GM21786 (cell line): ENCODE data around the gene GABRA5.

Source experiments
- ATAC-seq: cut with Tn5 transposase; IDR thresholded peaks from one replicate; pipeline ENCODE4 v1.9.1; 2021; ENCODE audit not compliant: unreplicated experiment

Gene GABRA5

DNA sequence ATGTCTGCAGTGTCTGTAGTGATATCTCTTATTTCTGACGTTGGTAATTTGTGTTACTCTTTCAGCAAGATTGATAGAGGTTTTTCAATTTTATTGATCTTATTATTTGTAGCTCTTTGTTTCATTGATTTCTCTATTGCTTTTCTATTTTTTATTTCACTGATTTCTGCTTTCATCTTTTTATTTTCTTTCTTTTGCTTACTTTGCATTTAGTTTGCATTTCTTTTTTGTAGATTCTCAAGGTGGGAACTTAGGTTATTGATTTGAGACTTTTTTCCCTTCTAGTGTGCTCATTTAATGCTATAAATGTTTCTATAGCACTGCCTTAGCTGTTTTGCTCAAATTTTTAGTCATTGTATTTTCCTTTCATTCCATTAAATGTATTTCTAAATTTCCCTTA is 54.6 kb downstream of the GABRA5 start:
- ATAC-seq = no peak

DNA sequence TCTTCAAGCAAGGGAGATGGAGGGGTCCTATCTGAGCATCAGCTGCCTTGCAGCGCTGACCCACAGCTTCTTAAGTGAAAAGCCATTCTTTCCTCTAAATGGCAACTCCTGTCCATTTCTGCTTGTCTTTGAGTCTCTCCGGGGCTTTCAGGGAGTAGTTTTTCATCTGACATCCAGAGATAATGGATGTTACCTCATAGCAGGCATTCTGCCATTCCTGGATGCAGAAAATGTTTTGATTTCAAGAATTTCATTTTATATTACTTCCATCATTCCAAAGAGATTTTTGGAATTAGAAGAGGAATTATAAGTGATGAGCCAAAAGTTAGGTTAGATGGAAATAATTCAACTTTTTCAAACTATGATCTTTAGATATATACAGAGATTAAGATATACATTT is 59.2 kb downstream of the GABRA5 start:
- no peak for ATAC-seq

DNA sequence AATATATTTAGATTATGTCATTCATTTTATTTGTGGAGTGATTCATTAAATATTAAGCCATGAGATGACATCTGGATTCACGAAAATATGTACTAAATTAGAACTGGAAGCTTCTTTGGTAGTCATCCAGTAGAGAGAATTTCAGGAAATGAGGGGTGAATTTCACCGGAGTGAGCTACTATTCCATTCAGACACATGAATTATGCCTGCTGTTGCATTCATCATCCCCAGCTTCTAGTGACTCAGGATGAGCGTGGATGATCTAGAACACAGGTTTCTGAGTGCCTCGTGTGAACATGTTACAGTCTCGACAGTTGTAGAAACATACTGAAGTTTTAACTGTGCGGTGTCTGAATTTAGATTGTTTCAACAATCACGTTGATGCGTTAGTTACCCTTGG is 61.2 kb downstream of the GABRA5 start:
- ATAC-seq = no peak

DNA sequence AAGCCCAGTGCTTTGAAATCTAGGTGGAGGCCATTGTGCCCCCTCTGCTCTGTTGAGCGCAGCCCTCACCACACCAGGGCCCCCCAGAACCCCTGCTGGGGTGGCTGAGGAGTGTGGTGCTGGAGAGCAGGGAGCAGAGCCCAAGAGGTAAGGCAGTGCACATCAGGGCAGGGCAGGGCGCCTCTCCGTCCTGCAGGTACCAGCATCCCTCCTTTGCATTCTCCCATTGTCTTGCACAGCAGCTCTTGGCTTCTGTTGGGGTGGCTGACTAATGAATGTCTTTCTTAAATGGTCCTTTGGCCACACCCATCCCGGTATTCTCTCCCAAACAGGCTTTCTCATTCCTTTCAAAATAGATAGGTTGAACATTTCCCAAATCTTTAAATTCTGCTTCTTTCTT is 62.7 kb downstream of the GABRA5 start:
- no peak for ATAC-seq

DNA sequence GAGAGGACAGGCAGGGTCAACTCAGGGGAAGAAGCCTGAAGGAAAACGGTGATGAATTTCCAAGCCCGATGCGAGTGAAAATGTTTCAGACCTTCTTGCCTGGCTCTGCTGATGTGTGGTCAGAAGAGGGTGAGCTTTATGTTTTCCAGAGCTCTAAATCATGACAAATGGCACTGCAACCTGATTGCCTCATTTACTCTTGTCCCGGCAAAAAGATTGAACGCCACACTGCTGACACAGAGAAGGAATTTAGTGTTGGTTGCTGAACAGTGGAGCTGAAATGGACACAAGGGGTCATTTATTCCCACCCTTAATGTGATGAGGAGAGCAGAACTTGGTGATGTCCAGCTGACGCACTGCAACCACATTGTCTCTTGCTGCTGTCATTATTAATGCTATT is 68.0 kb downstream of the GABRA5 start:
- no peak for ATAC-seq

DNA sequence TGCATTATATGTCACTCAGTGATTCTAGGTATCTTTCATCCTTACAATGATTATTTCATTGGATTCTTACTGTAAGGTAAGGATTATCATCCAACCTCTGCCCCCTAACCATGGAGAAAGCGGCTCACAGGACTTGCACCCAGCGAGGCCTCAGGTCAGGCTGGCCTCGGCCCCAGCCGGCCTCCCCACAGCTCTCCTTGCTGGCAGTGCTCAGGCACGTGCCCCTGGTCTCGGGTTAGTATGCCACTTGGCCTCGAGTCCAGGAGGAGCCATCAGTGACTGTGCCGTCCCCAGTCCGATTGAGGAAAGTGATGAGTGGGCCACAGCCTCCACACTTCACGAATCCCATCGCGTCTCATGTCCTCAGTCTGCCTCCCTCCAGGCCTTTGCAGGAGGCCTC is 68.5 kb downstream of the GABRA5 start:
- ATAC-seq = no peak

DNA sequence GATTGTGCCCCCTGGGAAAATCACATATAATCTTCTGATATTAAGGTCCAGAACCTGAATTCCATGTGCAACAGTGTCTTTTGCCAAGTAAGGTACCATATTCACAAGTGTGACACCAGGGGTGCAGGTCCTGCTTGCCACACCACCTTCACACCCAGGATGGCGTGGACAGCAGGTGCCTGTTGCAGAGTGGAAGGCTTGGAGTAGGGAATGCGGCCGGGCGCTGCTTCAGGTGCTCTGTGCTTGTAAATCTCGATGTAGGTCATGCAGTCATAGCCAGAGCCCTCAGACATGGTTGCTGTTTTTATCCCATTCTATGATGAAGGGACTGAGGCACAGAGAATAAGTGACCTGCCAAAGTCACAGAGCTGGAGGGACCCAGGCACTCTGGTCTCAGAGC is 69.6 kb downstream of the GABRA5 start:
- no peak for ATAC-seq

DNA sequence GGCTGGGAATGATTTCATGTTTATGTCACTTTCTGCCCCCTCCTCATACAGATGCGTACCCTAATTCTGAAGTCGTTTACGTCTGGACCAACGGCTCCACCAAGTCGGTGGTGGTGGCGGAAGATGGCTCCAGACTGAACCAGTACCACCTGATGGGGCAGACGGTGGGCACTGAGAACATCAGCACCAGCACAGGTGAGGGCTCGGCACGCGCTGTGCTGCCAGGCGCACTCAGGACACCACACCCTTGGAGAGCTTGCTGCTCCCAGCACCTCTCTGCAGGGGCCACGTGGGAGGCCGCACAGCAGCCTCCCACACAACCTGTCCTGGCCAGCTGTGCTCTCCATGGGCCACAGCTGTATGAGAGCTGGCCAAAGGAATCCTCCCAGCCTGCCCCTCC is 70.3 kb downstream of the GABRA5 start:
- no peak for ATAC-seq

DNA sequence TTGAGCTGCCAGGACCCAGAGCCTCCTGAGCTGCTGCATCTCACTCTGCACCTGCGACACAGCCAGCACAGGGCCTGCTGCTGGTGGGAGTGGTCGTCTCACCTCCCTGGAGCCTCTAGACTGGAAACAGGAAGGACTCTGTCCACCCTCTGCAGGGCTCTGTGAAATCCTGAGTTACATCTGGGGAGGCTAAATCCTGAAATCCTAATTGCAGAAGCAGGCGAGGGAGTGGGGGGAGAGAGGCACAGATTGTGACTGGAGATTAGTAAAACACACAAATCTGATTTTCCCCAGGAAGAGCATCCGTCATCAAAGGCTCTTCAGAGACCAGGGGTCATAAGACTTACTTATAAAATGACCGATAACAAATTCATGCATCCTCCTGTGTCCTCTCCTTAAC is 72.5 kb downstream of the GABRA5 start:
- no peak for ATAC-seq

DNA sequence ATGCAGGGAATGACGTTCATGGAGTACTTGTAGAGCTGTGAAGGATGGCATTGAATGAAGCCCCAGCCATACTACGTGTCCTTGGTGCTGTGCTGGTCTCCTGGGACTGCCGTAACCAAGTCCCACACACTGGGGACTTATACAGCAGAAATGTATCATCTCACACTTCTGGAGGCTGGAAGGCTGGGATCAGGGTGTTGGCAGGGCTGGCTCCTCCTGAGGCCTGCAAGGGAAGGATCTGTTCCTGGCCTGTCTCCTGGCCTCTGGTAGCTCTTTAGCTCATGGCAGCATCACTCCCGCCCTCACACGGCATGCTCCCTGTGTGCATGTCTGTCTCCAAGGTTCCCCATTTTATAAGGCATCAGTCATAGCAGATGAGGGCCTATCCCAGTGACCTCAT is 74.6 kb downstream of the GABRA5 start:
- no peak for ATAC-seq

DNA sequence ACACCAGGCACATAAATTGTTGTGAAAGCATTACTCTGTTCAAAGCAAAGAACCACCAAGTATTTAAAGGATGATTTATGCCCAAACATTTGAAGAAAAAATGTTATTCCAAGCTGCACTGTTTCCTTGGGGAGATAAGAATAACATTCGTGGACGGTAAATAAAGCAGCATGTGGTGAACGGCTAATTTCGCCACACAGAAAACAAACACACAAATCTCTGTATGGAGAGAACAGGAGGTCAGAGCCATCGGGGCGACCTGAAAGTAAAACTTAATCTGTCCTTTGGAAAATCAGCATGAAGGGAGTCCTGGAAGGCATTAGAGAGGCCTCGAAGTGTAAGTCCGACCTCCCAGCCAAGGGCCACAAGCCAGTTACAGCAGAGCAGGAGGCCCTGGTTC is 77.0 kb downstream of the GABRA5 start:
- no peak for ATAC-seq

DNA sequence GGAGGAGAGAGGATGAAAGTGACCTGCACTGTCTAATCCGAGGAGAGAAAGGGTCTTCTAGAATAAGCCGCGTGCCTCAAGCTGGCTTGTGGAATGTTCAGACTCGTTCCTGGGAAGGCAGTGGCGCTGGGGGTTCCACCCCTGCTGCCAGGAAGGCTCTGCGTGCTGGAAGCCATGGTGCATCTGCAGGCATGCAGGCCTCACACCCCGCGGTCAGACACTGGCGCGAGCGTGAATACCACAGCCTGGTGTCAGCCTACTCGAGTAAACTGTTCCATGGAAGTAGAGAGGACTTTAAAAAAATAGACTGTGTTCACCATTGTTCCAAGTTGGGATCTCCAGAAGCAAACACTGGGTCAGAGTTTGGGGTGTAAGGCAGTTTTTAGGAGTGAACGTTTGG is 78.2 kb downstream of the GABRA5 start:
- ATAC-seq = no peak

DNA sequence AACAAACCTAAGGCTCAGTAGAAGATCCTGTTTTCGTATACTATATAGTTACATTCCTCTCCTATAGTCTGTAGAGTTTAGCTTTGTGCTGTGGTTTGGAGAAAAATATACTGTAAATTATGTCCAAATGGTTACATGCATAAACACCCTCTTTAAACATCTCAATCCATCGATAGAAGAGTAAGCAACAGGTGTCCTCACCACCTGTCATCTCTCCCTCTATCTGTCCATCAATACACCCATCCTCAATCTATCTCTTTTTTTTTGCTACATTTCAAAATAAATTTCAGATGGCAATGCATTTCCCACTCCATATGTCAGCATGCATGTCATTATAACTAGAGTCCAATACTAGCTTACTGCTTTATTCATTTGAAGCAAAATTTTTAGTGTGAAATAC is 83.1 kb downstream of the GABRA5 start:
- no peak for ATAC-seq

DNA sequence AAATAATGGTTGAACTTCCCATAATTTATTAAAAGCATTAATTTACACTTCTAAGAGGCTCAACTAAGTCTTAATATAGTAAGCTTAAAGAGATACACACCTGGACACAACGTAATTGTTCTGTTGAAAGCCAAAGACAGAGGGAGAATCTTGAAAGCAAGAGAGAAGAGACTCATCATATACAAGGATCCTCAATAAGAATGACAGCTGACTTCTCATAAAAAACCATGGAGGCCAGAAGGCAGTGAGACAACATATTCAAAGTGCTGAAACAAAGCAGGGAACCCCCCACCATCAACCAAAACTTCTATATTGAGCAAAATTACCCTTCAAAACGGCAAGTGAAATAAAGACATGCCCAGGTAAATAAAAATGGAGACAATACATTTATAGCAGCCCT is 87.5 kb downstream of the GABRA5 start:
- ATAC-seq = no peak

DNA sequence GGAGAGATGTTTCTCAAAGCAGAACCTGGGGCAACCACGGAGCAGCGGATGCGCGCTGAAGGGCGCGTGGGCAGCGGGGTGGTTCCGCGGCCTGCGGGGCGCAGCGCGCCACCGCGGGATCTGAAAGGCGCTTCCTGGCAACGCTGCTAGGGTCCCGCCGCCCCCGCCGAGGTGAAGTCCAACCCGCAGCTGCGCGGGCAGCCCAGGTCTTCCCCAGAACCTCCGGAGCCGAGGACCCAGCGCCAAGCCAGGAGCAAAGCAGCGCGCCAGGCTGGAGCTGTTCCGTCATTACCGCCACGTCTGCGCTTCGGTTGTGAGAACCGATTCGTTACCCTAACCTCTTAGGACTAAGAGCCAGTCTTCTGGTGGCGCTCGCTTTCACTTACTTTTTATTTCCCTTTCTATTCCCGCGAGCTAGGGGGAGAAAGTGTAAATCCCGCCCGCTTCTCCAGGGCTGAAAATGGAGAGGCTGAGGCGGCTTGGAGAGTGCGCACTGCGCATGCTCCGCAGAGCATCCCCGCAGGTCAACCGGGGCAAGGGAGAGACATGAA is 100.9 kb downstream of the GABRA5 start:
- no peak for ATAC-seq

DNA sequence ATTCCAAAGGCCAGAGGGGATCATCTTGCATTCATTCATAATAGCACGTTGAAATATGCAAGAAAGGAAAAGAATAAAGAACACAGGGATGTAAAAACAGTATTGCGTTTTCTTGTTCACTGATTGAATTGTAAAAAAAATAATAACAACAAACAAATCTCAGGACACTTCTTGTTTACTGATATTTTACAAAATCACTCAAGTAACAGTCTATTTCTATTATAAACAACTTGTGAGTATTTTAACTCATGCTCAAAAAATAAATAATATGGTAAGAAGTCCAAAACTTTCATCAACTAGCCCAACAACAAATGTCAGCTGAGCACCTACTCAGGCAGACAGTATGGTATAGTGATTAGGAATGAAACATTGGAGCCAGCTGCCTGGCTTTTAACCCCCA is 101.9 kb downstream of the GABRA5 start:
- ATAC-seq = no peak

DNA sequence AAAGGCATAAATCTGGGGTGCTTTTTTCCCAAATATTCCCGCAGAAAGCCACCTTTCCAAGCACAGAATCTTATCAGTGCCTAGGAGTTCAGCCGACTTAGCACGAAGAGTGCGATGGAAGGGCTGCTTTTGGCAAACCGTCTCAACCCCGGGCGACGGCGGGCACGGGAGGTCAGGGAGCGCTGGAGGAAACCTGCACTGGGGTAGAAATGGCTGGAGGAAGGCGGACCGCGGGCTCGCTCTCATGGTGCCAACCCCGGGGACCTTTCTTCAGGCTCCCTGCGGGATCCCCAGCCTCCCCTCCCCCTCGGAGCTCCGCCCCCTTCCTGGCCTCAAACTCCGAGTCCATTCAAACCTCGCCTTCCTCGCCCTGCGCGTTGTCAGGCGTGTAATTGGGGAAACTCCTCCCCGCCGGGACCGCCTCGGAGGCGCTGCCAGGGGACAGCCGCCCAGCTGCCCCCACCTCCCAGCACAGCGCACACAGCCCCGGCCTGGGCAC is 103.9 kb downstream of the GABRA5 start, which contains the start of gene GABRG3:
Gene GABRG3 (plus strand): TSS at position 470 of the 499 bp plus-strand sequence.
- ATAC-seq = no peak

DNA sequence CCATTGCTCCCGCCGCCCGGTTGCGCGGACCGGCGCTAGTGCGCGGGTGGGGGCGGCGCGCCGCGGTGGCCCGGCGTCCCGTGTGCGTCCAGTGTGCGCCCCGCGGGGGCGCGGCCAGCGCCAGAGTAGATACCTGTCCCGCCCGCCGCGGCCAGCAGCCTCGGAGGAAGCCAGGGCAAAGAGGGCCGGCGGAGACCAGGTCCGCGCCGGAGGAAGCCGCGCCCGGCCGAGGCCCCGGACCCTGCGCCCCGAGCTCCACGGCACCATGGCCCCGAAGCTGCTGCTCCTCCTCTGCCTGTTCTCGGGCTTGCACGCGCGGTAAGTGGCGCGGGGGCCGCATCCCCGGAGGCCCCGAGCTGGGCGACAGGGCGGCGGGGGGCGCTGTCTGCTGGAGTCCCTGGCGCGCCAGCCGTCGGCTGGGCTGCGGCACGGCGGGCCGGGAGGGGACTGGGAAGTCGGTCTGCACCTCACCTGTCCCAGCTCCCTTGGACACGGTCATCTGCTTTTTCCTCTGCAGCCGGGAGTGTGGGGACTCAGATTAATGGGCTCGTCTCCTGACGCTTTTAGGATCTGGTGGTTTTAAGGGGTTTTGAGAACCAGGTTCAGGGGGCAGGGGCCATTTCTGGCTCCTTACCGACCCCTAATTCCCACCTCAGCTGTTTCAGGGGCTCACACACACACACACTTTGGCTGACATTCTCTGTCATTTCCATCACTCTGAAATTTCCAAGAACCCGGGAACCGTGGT is 104.6 kb downstream of the GABRA5 start:
- no peak for ATAC-seq

DNA sequence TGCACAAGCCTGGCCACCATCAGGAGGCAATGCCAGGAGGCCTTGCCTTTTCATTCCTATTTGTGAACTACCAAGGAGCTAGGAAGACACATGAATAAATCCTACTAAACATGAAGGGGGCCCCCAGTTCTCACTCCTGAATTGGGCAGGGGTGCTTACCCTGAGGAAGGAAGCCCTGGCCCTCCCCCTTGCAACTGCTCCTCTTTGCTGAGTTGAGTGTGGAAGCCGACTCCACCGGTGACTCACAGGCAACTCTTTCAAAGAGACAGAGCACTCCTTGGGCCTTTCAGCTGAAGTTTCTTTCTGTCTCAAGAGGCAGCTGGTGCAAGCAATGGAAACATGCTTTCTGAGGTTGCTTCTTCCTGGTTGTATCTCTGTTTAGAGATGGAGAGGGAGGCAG is 105.8 kb downstream of the GABRA5 start:
- no peak for ATAC-seq

DNA sequence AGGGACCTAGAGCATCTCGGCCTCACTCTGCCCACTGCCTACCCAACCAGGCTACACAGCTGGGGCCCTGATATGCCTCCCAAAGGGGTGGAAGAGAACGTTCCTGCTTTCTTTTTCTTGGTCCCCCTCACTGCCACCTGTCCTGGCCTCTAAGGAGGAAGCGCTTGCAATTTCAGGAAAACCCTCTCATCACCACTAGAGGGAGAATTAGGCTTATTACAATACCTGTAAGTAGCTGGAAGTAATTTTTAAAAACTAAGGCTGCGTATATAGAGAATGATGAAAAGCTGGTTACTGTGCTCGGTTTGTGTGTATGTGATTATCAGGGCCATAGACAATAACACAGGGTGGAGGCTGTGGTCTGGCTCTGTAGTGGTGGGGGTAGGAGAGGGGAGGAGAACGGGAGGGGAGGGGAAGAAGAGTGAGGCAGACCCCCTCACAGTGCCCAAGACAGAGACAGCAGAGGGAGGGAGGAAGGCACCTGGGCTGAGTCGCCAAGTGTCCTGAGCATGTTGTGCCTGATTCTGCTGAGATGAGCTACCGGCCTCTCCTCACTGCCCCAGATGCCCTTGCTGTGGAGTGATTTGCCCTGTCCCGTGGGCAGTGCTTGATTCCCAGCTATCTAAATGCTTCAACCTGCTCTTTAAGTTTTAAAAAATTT is 107.4 kb downstream of the GABRA5 start:
- no peak for ATAC-seq

DNA sequence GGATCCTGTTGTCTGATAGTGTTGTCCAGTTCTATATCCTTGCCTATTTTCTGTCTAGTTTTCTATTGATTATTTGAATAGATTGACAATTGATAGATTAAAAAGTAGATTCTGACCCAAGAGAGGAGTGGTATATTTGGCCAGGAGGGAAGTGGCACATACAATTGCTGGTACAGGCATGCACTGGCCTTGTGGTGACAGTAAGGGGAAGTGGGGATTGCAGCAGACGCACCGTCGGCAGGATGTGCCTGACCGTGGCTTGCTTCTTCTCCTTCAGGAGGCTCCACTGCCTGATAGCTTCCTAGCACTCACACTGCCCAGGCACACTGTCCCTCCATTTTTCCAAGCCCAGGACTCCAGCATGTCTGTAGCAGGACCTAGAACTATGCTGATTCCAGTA is 114.6 kb downstream of the GABRA5 start:
- no peak for ATAC-seq

DNA sequence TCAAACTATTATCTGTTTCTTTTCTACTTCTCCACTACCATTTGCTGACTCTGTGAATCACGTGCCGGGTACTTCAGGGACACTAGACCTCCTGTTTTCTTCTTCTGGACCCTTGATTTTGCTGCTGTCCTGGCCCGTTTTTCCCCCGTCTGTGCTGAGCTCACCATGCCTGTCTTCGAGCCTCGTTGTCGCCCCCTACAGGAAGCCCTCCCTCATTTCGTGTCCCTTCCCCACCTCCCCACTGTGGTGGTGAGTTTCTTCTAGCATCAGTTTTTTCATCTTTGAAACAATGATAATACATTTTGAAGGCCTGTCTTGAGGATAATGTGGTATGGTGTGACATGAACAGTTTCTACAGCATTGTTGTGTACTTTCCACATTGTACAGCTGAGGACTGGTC is 117.0 kb downstream of the GABRA5 start:
- no peak for ATAC-seq
